Jurkat, Clone E6-1 (cell line): ENCODE data around the gene MTPN. TPM values are rescaled to one million over a fixed set of nuclear protein-coding genes. Genes with fewer than 3 reads are reported as not detected.

Experiments
- DNase-seq: peaks from one replicate; pipeline ENCODE4 v3.0.0-alpha.2; 2011; ENCODE audit warnings: low read depth, low spot score
- H3K4me3 ChIP-seq: 2 replicates; pipeline ENCODE4 v1.5.1; 2011; ENCODE audit warnings: mild to moderate bottlenecking, low read length, control low read depth, moderate library complexity
- polyA plus RNA-seq: library from polyadenylated mRNA; unstranded; fragments of >200 nt; gene quantifications from one replicate; pipeline ENCODE4 v1.2.1, GENCODE V29; 2012; ENCODE audit warnings: missing spikeins; ENCODE audit not compliant: insufficient read length, insufficient read depth

Gene MTPN
- polyA plus RNA-seq: 104 TPM

GRCh38 chr7:135977007-135977741 lies at the start of gene MTPN:
Gene MTPN, minus strand, starts transcription at chr7:135977359. Its CDS starts 259 bp downstream, at chr7:135977100.
- peak within 1 kb of the TSS; percentile 76 for H3K4me3 ChIP-seq
- DNase-seq: peak; percentile 96

- no peak overlapping the region for H3K4me3 ChIP-seq
- DNase-seq: no peak
Observed at GRCh38 chr7:136026209-136026608, 49.0 kb upstream of the MTPN start.

GRCh38 chr7:136023134-136023869 lies 46.1 kb upstream of the MTPN start:
- DNase-seq: no peak
- no peak overlapping the region for H3K4me3 ChIP-seq

GRCh38 chr7:136020556-136020955 lies 43.4 kb upstream of the MTPN start:
- H3K4me3 ChIP-seq: no peak overlapping the region
- no peak for DNase-seq

GRCh38 chr7:136018104-136018503 lies 40.9 kb upstream of the MTPN start:
- no peak for DNase-seq
- no peak overlapping the region for H3K4me3 ChIP-seq

- DNase-seq: no peak
- no peak overlapping the region for H3K4me3 ChIP-seq
Observed at GRCh38 chr7:136016649-136017395, 39.7 kb upstream of the MTPN start.

GRCh38 chr7:136015638-136016037 lies 38.5 kb upstream of the MTPN start:
- no peak overlapping the region for H3K4me3 ChIP-seq
- no peak for DNase-seq

GRCh38 chr7:136014659-136015058 lies 37.5 kb upstream of the MTPN start:
- no peak overlapping the region for H3K4me3 ChIP-seq

GRCh38 chr7:136012238-136012637 lies 35.1 kb upstream of the MTPN start:
- no peak overlapping the region for H3K4me3 ChIP-seq
- DNase-seq: no peak

More at GRCh38 chr7:136014659-136015058, 37.5 kb upstream of the MTPN start:
- DNase-seq: no peak

GRCh38 chr7:136009488-136010079 lies 32.4 kb upstream of the MTPN start:
- DNase-seq: peak; percentile 32

GRCh38 chr7:136006208-136006607 lies 29.0 kb upstream of the MTPN start:
- H3K4me3 ChIP-seq: no peak overlapping the region
- no peak for DNase-seq

More at GRCh38 chr7:136009488-136010079, 32.4 kb upstream of the MTPN start:
- no peak overlapping the region for H3K4me3 ChIP-seq

- DNase-seq: no peak
- no peak overlapping the region for H3K4me3 ChIP-seq
Observed at GRCh38 chr7:136004083-136004482, 26.9 kb upstream of the MTPN start.

GRCh38 chr7:136002802-136003201 lies 25.6 kb upstream of the MTPN start:
- no peak overlapping the region for H3K4me3 ChIP-seq
- no peak for DNase-seq

GRCh38 chr7:136000288-136000913 lies 23.2 kb upstream of the MTPN start:
- no peak for DNase-seq

GRCh38 chr7:135998081-135998480 lies 20.9 kb upstream of the MTPN start:
- no peak for DNase-seq
- no peak overlapping the region for H3K4me3 ChIP-seq

More at GRCh38 chr7:136000288-136000913, 23.2 kb upstream of the MTPN start:
- no peak overlapping the region for H3K4me3 ChIP-seq

GRCh38 chr7:135995748-135996147 lies 18.6 kb upstream of the MTPN start:
- no peak for DNase-seq
- no peak overlapping the region for H3K4me3 ChIP-seq

GRCh38 chr7:135994466-135995205 lies 17.5 kb upstream of the MTPN start:
- H3K4me3 ChIP-seq: no peak overlapping the region
- DNase-seq: no peak

- no peak overlapping the region for H3K4me3 ChIP-seq
- no peak for DNase-seq
Observed at GRCh38 chr7:135993950-135994349, 16.8 kb upstream of the MTPN start.
